Keratinocyte (primary cell): ENCODE measurements around the gene PLTP. TPM values are rescaled to one million over a fixed set of nuclear protein-coding genes. Genes with fewer than 3 reads are reported as not detected.

Experiments used
- DNase-seq: peaks from one replicate; pipeline ENCODE4 v3.0.0-alpha.2; 2011; ENCODE audit warnings: low read depth, missing footprints, low spot score
- FAIRE-seq: peaks from 2 replicates; lab custom pipeline; 2011; peaks lifted over from hg19 to GRCh38; lab: Jason Lieb, UNC
- H2AFZ ChIP-seq: 2 replicates; pipeline ENCODE4 v1.6.0; 2012; ENCODE audit warnings: low read length, control low read depth, inconsistent platforms; ENCODE audit not compliant: control insufficient read depth
- H3K27ac ChIP-seq: 2 replicates; pipeline ENCODE4 v1.5.1; 2011; ENCODE audit warnings: low read length; ENCODE audit not compliant: control insufficient read depth, insufficient read depth
- H3K27me3 ChIP-seq: 3 replicates; pipeline ENCODE4 v1.6.0; 2011; ENCODE audit warnings: low read length; ENCODE audit not compliant: control insufficient read depth, insufficient read depth; ENCODE audit errors: extremely low read depth
- H3K36me3 ChIP-seq, 2 experiments: 2 replicates in 1 of 2; 3 replicates in 1 of 2; pipeline ENCODE4 v1.5.1; 2011; ENCODE audit warnings: low read length in 2 of 2, mild to moderate bottlenecking in 1 of 2; ENCODE audit not compliant: control insufficient read depth in 2 of 2, insufficient read depth in 2 of 2; ENCODE audit errors: extremely low read depth in 1 of 2
- H3K4me1 ChIP-seq: 3 replicates; pipeline ENCODE4 v1.5.1; 2011; ENCODE audit warnings: low read length; ENCODE audit not compliant: control insufficient read depth, insufficient read depth; ENCODE audit errors: extremely low read depth
- H3K4me2 ChIP-seq: 3 replicates; pipeline ENCODE4 v1.6.0; 2011; ENCODE audit warnings: low read depth, low read length; ENCODE audit not compliant: control insufficient read depth, insufficient read depth; ENCODE audit errors: extremely low read depth
- H3K4me3 ChIP-seq, 3 experiments: fragments of 200-600 bp in 1 of 3; sonication (generic) in 1 of 3; 2 replicates in 2 of 3; 3 replicates in 1 of 3; pipeline ENCODE4 v1.5.1; 2011 to 2016; ENCODE audit warnings: low read length in 3 of 3, mild to moderate bottlenecking in 3 of 3, control low read depth in 2 of 3, inconsistent platforms in 1 of 3, low read depth in 1 of 3, mixed read lengths in 1 of 3, mixed run types in 1 of 3, moderate library complexity in 1 of 3; ENCODE audit not compliant: control insufficient read depth in 2 of 3, insufficient read depth in 2 of 3; ENCODE audit errors: extremely low read depth in 1 of 3
- H3K79me2 ChIP-seq: 2 replicates; pipeline ENCODE4 v1.6.0; 2012; ENCODE audit warnings: low read length; ENCODE audit not compliant: control insufficient read depth, insufficient read depth
- H3K9ac ChIP-seq: 3 replicates; pipeline ENCODE4 v1.6.0; 2011; ENCODE audit warnings: low read length; ENCODE audit not compliant: control insufficient read depth, insufficient read depth; ENCODE audit errors: extremely low read depth
- H3K9me1 ChIP-seq: 3 replicates; pipeline ENCODE4 v1.6.0; 2011; ENCODE audit warnings: low read length; ENCODE audit not compliant: control insufficient read depth, insufficient read depth; ENCODE audit errors: extremely low read depth
- H3K9me3 ChIP-seq: 2 replicates; pipeline ENCODE4 v1.5.1; 2012; ENCODE audit warnings: low read depth, low read length; ENCODE audit not compliant: control insufficient read depth
- H4K20me1 ChIP-seq: 3 replicates; pipeline ENCODE4 v1.6.0; 2011; ENCODE audit warnings: low read length; ENCODE audit not compliant: control insufficient read depth, insufficient read depth; ENCODE audit errors: extremely low read depth
- EZH2 ChIP-seq: IDR thresholded peaks from one replicate; pipeline ENCODE4 v1.6.1; 2012; ENCODE audit warnings: inconsistent platforms, mild to moderate bottlenecking, low read length, moderate library complexity
- dilution Hi-C: fragments of 300-500 bp; cut with MboI; formaldehyde crosslinking; loops from one replicate; pipeline ENCODE4 v1.7.0; 2020; ENCODE audit warnings: low sequenced_read_pairs; ENCODE audit not compliant: extremely low pct_ligation_motif_present
- polyA plus RNA-seq, 5 experiments: library from polyadenylated mRNA; depleted of rRNA in 3 of 5; stranded (reverse) in 3 of 5; stranded (forward) in 1 of 5; unstranded in 1 of 5; fragments of >200 nt; gene quantifications; 1 replicate in 1 of 5; 2 replicates in 3 of 5; 3 replicates in 1 of 5; pipeline versions ENCODE4 v1.2.1 to v1.2.3, GENCODE V29; 2011 to 2012; ENCODE audit warnings: missing spikeins in 2 of 5, low read depth in 1 of 5, low replicate concordance in 1 of 5
- TF ChIP-seq, protein P1 (sequence below), 3 experiments: IDR thresholded peaks in 1 of 3; conservative IDR thresholded peaks in 1 of 3; optimal IDR thresholded peaks in 1 of 3; 2 replicates in 2 of 3; 3 replicates in 1 of 3; pipeline versions ENCODE3 to v1.5.1; 2011; ENCODE audit warnings: low read length in 3 of 3, mild to moderate bottlenecking in 3 of 3, moderate library complexity in 2 of 3, control low read depth in 1 of 3, inconsistent platforms in 1 of 3; ENCODE audit not compliant: insufficient read depth in 2 of 3; ENCODE audit errors: extremely low read depth in 1 of 3

Gene PLTP
- polyA plus RNA-seq, 1 donor (not counting 4 experiments of a cell fraction or from before 2014, with no cell fraction given), result 26.3 TPM

GRCh38 chr20:45944965-45945677 lies 33.2 kb upstream of the PLTP start:
- dilution Hi-C loops, result no loop called here
- TF ChIP-seq EZH2, result no peak
- TF ChIP-seq, protein P1, sequence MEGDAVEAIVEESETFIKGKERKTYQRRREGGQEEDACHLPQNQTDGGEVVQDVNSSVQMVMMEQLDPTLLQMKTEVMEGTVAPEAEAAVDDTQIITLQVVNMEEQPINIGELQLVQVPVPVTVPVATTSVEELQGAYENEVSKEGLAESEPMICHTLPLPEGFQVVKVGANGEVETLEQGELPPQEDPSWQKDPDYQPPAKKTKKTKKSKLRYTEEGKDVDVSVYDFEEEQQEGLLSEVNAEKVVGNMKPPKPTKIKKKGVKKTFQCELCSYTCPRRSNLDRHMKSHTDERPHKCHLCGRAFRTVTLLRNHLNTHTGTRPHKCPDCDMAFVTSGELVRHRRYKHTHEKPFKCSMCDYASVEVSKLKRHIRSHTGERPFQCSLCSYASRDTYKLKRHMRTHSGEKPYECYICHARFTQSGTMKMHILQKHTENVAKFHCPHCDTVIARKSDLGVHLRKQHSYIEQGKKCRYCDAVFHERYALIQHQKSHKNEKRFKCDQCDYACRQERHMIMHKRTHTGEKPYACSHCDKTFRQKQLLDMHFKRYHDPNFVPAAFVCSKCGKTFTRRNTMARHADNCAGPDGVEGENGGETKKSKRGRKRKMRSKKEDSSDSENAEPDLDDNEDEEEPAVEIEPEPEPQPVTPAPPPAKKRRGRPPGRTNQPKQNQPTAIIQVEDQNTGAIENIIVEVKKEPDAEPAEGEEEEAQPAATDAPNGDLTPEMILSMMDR (optimal IDR thresholded peaks at IDR 0.05 in 1 of 3, IDR thresholded peaks at IDR 0.05 in 1 of 3, conservative IDR thresholded peaks at IDR 0.05 in 1 of 3; ENCODE audit: extremely low read depth in 1 of 3, insufficient read depth in 2 of 3, low read length in 3 of 3), result peak in 1 of 3 experiments; percentile 24
- H3K9me1 ChIP-seq, result no peaks in the 10 kb centered on the region
- DNase-seq (no peak), FAIRE-seq (no peak)
- no peaks in the 10 kb centered on the region for H3K9me3 ChIP-seq
- peaks cover 52 to 58% of the 10 kb centered on the region in 2 experiments for H3K36me3 ChIP-seq
- H3K4me1 ChIP-seq, result peaks cover 16% of the 10 kb centered on the region
- H2AFZ ChIP-seq, result no peak overlapping the region
- peak overlapping the region; percentile 40 for H3K27ac ChIP-seq
- no peak overlapping the region for H3K4me3 ChIP-seq
- no peak overlapping the region for H3K9ac ChIP-seq
- no peaks in the 10 kb centered on the region for H3K79me2 ChIP-seq
- no peaks in the 10 kb centered on the region for H3K27me3 ChIP-seq
- no peaks in the 10 kb centered on the region for H4K20me1 ChIP-seq
- no peak overlapping the region for H3K4me2 ChIP-seq

GRCh38 chr20:45944151-45944964 lies 32.4 kb upstream of the PLTP start:
- no peaks in the 10 kb centered on the region for H3K9me1 ChIP-seq
- H2AFZ ChIP-seq, result no peak overlapping the region
- peak overlapping the region; percentile 40 for H3K27ac ChIP-seq
- peak overlapping the region; percentile 11 for H3K9ac ChIP-seq
- dilution Hi-C loops, result no loop called here
- H3K79me2 ChIP-seq, result no peaks in the 10 kb centered on the region
- TF ChIP-seq EZH2, result no peak
- TF ChIP-seq, protein P1 (optimal IDR thresholded peaks at IDR 0.05 in 1 of 3, IDR thresholded peaks at IDR 0.05 in 1 of 3, conservative IDR thresholded peaks at IDR 0.05 in 1 of 3; ENCODE audit: extremely low read depth in 1 of 3, insufficient read depth in 2 of 3, low read length in 3 of 3), result no peak
- peak; percentile 20 for FAIRE-seq
- H3K36me3 ChIP-seq, result peaks cover 50 to 58% of the 10 kb centered on the region in 2 experiments
- H3K4me1 ChIP-seq, result peaks cover 16% of the 10 kb centered on the region
- peak overlapping the region; percentile 6 for H3K4me2 ChIP-seq
- H3K9me3 ChIP-seq, result no peaks in the 10 kb centered on the region
- no peak for DNase-seq
- no peaks in the 10 kb centered on the region for H4K20me1 ChIP-seq
- H3K27me3 ChIP-seq, result no peaks in the 10 kb centered on the region
- no peak overlapping the region for H3K4me3 ChIP-seq
